ENCODE results near the gene ARL4D. TPM values are rescaled to one million over a fixed set of nuclear protein-coding genes. Genes with fewer than 3 reads are reported as not detected.

Gene ARL4D
- total RNA-seq, 1 donor from 2014 or later: 1.5 TPM

GRCh38 chr17:43430936-43431713 is 32.3 kb downstream of the ARL4D start:
- H3K27me3 ChIP-seq (ENCODE audit: control insufficient read depth, insufficient read depth, low read length): no peaks in the 10 kb centered on the region
- TF ChIP-seq, protein P1, sequence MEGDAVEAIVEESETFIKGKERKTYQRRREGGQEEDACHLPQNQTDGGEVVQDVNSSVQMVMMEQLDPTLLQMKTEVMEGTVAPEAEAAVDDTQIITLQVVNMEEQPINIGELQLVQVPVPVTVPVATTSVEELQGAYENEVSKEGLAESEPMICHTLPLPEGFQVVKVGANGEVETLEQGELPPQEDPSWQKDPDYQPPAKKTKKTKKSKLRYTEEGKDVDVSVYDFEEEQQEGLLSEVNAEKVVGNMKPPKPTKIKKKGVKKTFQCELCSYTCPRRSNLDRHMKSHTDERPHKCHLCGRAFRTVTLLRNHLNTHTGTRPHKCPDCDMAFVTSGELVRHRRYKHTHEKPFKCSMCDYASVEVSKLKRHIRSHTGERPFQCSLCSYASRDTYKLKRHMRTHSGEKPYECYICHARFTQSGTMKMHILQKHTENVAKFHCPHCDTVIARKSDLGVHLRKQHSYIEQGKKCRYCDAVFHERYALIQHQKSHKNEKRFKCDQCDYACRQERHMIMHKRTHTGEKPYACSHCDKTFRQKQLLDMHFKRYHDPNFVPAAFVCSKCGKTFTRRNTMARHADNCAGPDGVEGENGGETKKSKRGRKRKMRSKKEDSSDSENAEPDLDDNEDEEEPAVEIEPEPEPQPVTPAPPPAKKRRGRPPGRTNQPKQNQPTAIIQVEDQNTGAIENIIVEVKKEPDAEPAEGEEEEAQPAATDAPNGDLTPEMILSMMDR (IDR thresholded peaks at IDR 0.05; ENCODE audit: insufficient read depth, low read length, poor library complexity, severe bottlenecking): no peak
- H3K36me3 ChIP-seq (ENCODE audit: control insufficient read depth, insufficient read depth, low read length): no peaks in the 10 kb centered on the region

GRCh38 chr17:43431714-43432523 is 33.1 kb downstream of the ARL4D start:
- Histone ChIP-seq H3K27me3 (ENCODE audit: control insufficient read depth, insufficient read depth, low read length) (no peaks in the 10 kb centered on the region), H3K4me3 (ENCODE audit: low read depth, low read length) (no peak overlapping the region), H3K36me3 (ENCODE audit: control insufficient read depth, insufficient read depth, low read length) (no peaks in the 10 kb centered on the region)
- no peak for DNase-seq (ENCODE audit: low read depth)
- TF ChIP-seq, protein P1 (IDR thresholded peaks at IDR 0.05; ENCODE audit: insufficient read depth, low read length, poor library complexity, severe bottlenecking): no peak

More at GRCh38 chr17:43430936-43431713, 32.3 kb downstream of the ARL4D start:
- H3K4me3 ChIP-seq (ENCODE audit: low read depth, low read length): no peak overlapping the region
- DNase-seq (ENCODE audit: low read depth): no peak

GRCh38 chr17:43434902-43435319 is 36.1 kb downstream of the ARL4D start:
- peak; percentile 98 for DNase-seq (ENCODE audit: low read depth)
- Histone ChIP-seq H3K36me3 (ENCODE audit: control insufficient read depth, insufficient read depth, low read length) (no peaks in the 10 kb centered on the region), H3K27me3 (ENCODE audit: control insufficient read depth, insufficient read depth, low read length) (no peaks in the 10 kb centered on the region), H3K4me3 (ENCODE audit: low read depth, low read length) (no peak overlapping the region)
- TF ChIP-seq, protein P1 (IDR thresholded peaks at IDR 0.05; ENCODE audit: insufficient read depth, low read length, poor library complexity, severe bottlenecking): no peak

GRCh38 chr17:43437756-43438155 is 39.0 kb downstream of the ARL4D start:
- no peak for DNase-seq (ENCODE audit: low read depth)
- Histone ChIP-seq H3K27me3 (ENCODE audit: control insufficient read depth, insufficient read depth, low read length) (no peaks in the 10 kb centered on the region), H3K4me3 (ENCODE audit: low read depth, low read length) (no peak overlapping the region), H3K36me3 (ENCODE audit: control insufficient read depth, insufficient read depth, low read length) (no peaks in the 10 kb centered on the region)
- TF ChIP-seq, protein P1 (IDR thresholded peaks at IDR 0.05; ENCODE audit: insufficient read depth, low read length, poor library complexity, severe bottlenecking): no peak

DNA sequence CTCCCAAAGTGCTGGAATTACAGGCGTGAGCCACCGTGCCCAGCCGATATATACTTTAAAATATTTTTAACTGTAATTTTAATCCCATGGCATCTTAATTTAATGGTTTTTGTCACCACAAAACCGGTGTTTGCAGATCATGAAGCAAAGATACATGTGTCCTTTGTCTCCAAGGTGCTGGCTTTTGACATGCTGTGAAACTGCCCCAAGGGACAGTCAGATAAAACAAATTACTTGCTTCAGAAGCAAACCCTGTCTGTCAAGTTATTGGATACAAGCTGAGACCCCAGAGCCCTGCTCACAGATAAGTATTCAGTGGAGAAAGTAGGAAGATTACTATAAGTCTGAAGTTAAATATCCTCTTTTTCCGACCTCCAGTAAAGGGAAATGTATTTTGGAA is 39.8 kb downstream of the ARL4D start:
- no peak overlapping the region for H3K4me3 ChIP-seq (ENCODE audit: low read depth, low read length)
- TF ChIP-seq, protein P1 (IDR thresholded peaks at IDR 0.05; ENCODE audit: insufficient read depth, low read length, poor library complexity, severe bottlenecking): no peak
- DNase-seq (ENCODE audit: low read depth): no peak
- no peaks in the 10 kb centered on the region for H3K27me3 ChIP-seq (ENCODE audit: control insufficient read depth, insufficient read depth, low read length)
- no peaks in the 10 kb centered on the region for H3K36me3 ChIP-seq (ENCODE audit: control insufficient read depth, insufficient read depth, low read length)
